ENCODE data around the gene DLGAP4.
A peak's percentile ranks its signal among the peaks of the same experiment; 100 is the strongest.

DLGAP4 gene

GRCh38 chr20:36528176-36528874 is 222.2 kb downstream of the DLGAP4 start:
- no peak for DNase-seq (ENCODE audit: low read depth)
- TF ChIP-seq, protein P1, sequence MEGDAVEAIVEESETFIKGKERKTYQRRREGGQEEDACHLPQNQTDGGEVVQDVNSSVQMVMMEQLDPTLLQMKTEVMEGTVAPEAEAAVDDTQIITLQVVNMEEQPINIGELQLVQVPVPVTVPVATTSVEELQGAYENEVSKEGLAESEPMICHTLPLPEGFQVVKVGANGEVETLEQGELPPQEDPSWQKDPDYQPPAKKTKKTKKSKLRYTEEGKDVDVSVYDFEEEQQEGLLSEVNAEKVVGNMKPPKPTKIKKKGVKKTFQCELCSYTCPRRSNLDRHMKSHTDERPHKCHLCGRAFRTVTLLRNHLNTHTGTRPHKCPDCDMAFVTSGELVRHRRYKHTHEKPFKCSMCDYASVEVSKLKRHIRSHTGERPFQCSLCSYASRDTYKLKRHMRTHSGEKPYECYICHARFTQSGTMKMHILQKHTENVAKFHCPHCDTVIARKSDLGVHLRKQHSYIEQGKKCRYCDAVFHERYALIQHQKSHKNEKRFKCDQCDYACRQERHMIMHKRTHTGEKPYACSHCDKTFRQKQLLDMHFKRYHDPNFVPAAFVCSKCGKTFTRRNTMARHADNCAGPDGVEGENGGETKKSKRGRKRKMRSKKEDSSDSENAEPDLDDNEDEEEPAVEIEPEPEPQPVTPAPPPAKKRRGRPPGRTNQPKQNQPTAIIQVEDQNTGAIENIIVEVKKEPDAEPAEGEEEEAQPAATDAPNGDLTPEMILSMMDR (conservative IDR thresholded peaks at IDR 0.05; ENCODE audit: control insufficient read depth, insufficient read depth, low read depth, low read length): no peak
- no peak overlapping the region for H3K4me3 ChIP-seq (ENCODE audit: control insufficient read depth, low read depth, low read length)

- no peak overlapping the region for H3K4me3 ChIP-seq (ENCODE audit: control insufficient read depth, low read depth, low read length)
- TF ChIP-seq, protein P1 (conservative IDR thresholded peaks at IDR 0.05; ENCODE audit: control insufficient read depth, insufficient read depth, low read depth, low read length): no peak
- DNase-seq (ENCODE audit: low read depth): no peak
Measured at GRCh38 chr20:36528875-36529417, 222.8 kb downstream of the DLGAP4 start.

GRCh38 chr20:36532388-36532787 is 226.2 kb downstream of the DLGAP4 start:
- H3K4me3 ChIP-seq (ENCODE audit: control insufficient read depth, low read depth, low read length): no peak overlapping the region
- TF ChIP-seq, protein P1 (conservative IDR thresholded peaks at IDR 0.05; ENCODE audit: control insufficient read depth, insufficient read depth, low read depth, low read length): no peak
- no peak for DNase-seq (ENCODE audit: low read depth)

DNA sequence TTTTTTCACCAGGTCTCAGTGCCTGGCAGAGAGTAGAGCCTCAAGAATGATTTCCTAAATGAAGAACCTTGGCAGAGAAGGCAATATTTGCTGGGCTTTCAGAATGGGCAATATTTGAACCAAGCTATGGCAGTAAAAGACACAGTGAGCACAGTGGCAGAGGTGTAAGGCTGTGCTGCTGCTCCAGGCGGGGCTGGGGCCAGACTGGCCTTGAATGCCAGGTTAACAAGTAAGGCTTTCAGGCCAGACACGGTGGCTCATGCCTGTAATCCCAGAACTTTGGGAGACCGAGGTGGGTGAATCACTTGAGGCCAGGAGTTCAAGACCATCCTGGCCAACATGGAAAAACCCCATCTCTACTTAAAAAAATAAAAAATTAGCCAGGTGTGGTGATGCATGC is 226.7 kb downstream of the DLGAP4 start:
- no peak for DNase-seq (ENCODE audit: low read depth)
- H3K4me3 ChIP-seq (ENCODE audit: control insufficient read depth, low read depth, low read length): no peak overlapping the region
- TF ChIP-seq, protein P1 (conservative IDR thresholded peaks at IDR 0.05; ENCODE audit: control insufficient read depth, insufficient read depth, low read depth, low read length): no peak

DNA sequence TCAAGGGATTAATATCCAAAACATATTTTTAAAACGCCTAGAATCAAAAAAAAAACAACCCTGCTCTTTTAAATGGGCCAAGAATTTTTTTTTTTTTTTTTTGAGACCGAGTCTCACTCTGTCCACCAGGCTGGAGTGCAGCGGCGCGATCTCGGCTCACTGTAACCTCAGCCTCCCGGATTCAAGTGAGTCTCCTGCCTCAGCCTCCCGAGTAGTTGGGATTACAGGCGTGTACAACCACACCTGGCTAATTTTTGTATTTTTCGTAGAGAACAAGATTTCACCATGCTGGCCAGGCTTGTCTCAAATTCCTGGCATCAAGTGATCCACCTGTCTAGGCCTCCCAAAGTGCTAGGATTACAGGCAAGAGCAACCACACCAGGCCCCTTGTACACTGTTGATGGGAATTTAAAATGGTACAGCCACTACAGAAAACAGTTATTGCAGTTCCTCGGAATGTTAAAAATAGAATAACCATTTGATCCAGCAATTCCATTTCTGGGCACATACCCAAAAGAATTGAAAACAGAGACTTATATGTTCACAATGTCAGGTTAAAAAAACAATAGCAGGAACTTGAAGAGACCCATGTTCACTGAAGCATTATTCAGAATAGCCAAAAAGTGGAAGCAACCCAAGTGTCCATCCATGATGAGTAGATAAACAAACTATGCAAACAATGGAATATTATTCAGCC is 232.0 kb downstream of the DLGAP4 start:
- TF ChIP-seq, protein P1 (conservative IDR thresholded peaks at IDR 0.05; ENCODE audit: control insufficient read depth, insufficient read depth, low read depth, low read length): no peak
- no peak overlapping the region for H3K4me3 ChIP-seq (ENCODE audit: control insufficient read depth, low read depth, low read length)
- DNase-seq (ENCODE audit: low read depth): peak; percentile 41

- TF ChIP-seq, protein P1 (conservative IDR thresholded peaks at IDR 0.05; ENCODE audit: control insufficient read depth, insufficient read depth, low read depth, low read length): no peak
- H3K4me3 ChIP-seq (ENCODE audit: control insufficient read depth, low read depth, low read length): peak overlapping the region; percentile 37
- no peak for DNase-seq (ENCODE audit: low read depth)
Measured at GRCh38 chr20:36540551-36541211, 234.5 kb downstream of the DLGAP4 start.
